Activated CD8-positive, alpha-beta T cell treated with anti-CD3 and anti-CD28 coated beads for 36 hours (primary cell): ENCODE results near the gene UFSP1. TPM values are rescaled to one million over a fixed set of nuclear protein-coding genes. Genes with fewer than 3 reads are reported as not detected.

Source experiments
- ATAC-seq: fragments of 200-7000 bp; cut with Tn5 transposase; one replicate; pipeline ENCODE4 v1.10.0; 2021; ENCODE audit warnings: mild to moderate bottlenecking, moderate library complexity
- CTCF ChIA-PET: fragments of 350-600 bp; sonication (Branson Sonifier 250); formaldehyde crosslinking; loops from one replicate; lab custom pipeline; 2021; ENCODE audit warnings: antibody characterized with exemption; lab: Charles Lee
- POLR2A ChIA-PET: fragments of 350-600 bp; sonication (Branson Sonifier 250); formaldehyde crosslinking; loops from one replicate; lab custom pipeline; 2021; ENCODE audit warnings: antibody characterized with exemption; lab: Charles Lee
- DNase-seq: peaks from one replicate; pipeline ENCODE4 v3.0.0-alpha.2; 2020
- H3K27ac Mint-ChIP-seq: one replicate; pipeline ENCODE4 v1.8.0; 2021; ENCODE audit warnings: mild to moderate bottlenecking, mixed read lengths
- H3K27me3 Mint-ChIP-seq: one replicate; pipeline ENCODE4 v1.8.0; 2021; ENCODE audit warnings: mixed read lengths
- H3K36me3 Mint-ChIP-seq: one replicate; pipeline ENCODE4 v1.8.0; 2021; ENCODE audit warnings: low read depth, mixed read lengths
- H3K4me1 Mint-ChIP-seq: one replicate; pipeline ENCODE4 v1.8.0; 2021; ENCODE audit warnings: low read depth, mixed read lengths
- H3K4me3 Mint-ChIP-seq: one replicate; pipeline ENCODE4 v1.8.0; 2021; ENCODE audit warnings: mild to moderate bottlenecking, moderate library complexity, mixed read lengths
- H3K9me3 Mint-ChIP-seq: one replicate; pipeline ENCODE4 v1.8.0; 2021; ENCODE audit warnings: mixed read lengths
- CTCF ChIP-seq: fragments of 200-600 bp; IDR thresholded peaks from one replicate; pipeline ENCODE4 v1.8.0; 2022; ENCODE audit warnings: antibody characterized with exemption, mild to moderate bottlenecking
- intact Hi-C: fragments of 100-400 bp; cut with micrococcal nuclease; formaldehyde crosslinking; loops from one replicate; pipeline ENCODE4 v1.10.0; 2022
- microRNA-seq: library from miRNA; unstranded; fragments of <30 nt; microRNA quantifications from one replicate; pipeline ENCODE4 v1.2.0, GENCODE V29; 2022; ENCODE audit warnings: borderline microRNAs expressed, borderline replicate concordance
- total RNA-seq, 2 experiments: library from RNA; stranded (reverse); gene quantifications; one replicate each; pipeline ENCODE4 v1.2.3, GENCODE V29; 2021

UFSP1 gene
- total RNA-seq, 2 experiments from 2014 or later = 2.1 to 2.2 TPM

GRCh38 chr7:100847360-100847759 lies 42.2 kb downstream of the UFSP1 start:
- Mint-ChIP-seq H3K9me3 (no peaks in the 10 kb centered on the region), H3K27me3 (no peaks in the 10 kb centered on the region), H3K27ac (no peak overlapping the region), H3K4me1 (peaks cover 5% of the 10 kb centered on the region), H3K4me3 (no peak overlapping the region), H3K36me3 (peaks cover 3% of the 10 kb centered on the region)
- intact Hi-C loops = no loop called here
- ChIA-PET CTCF (interaction anchor here (1.9 kb wide), 1 partner anchor 42 kb away, joined by 3 read pairs; the partner anchor contains the start of gene UFSP1), POLR2A (no interaction called here)
- no peak for DNase-seq
- no peak for TF ChIP-seq CTCF
- ATAC-seq = no peak

- Mint-ChIP-seq H3K4me3 (no peak overlapping the region), H3K36me3 (peaks cover 2% of the 10 kb centered on the region), H3K27ac (no peak overlapping the region), H3K27me3 (no peaks in the 10 kb centered on the region), H3K9me3 (no peaks in the 10 kb centered on the region), H3K4me1 (peaks cover 8% of the 10 kb centered on the region)
- no peak for DNase-seq
- no peak for TF ChIP-seq CTCF
- POLR2A ChIA-PET = no interaction called here
- intact Hi-C loops = no loop called here
- no peak for ATAC-seq
- CTCF ChIA-PET = no interaction called here
Observed at GRCh38 chr7:100840470-100841100, 48.9 kb downstream of the UFSP1 start.

GRCh38 chr7:100839361-100839760 lies 50.2 kb downstream of the UFSP1 start:
- peaks cover 2% of the 10 kb centered on the region for H3K36me3 Mint-ChIP-seq
- intact Hi-C loops = no loop called here
- ChIA-PET CTCF (no interaction called here), POLR2A (no interaction called here)
- no peaks in the 10 kb centered on the region for H3K27me3 Mint-ChIP-seq
- no peak overlapping the region for H3K27ac Mint-ChIP-seq
- no peak for DNase-seq
- ATAC-seq = no peak
- H3K4me1 Mint-ChIP-seq = peaks cover 8% of the 10 kb centered on the region
- H3K9me3 Mint-ChIP-seq = no peaks in the 10 kb centered on the region
- TF ChIP-seq CTCF = no peak
- H3K4me3 Mint-ChIP-seq = no peak overlapping the region

Small RNA genes lying within 50 kb of the gene (microRNA-seq; reads per million reads assigned to microRNA genes)
- gene MIR6875 = not detected

Other genes starting within 250 kb of the UFSP1 start
- gene TFR2, start 248.2 kb downstream of the UFSP1 start, total RNA-seq = 10 to 100 TPM; 11.3 to 11.9 TPM
- gene ACTL6B, start 233.3 kb downstream of the UFSP1 start, total RNA-seq = not detected
- 100 to 1,000 TPM; 192 TPM for gene GNB2, start 216.0 kb downstream of the UFSP1 start, total RNA-seq
- 10 to 100 TPM; 36.9 to 41.5 TPM for gene GIGYF1, start 195.5 kb downstream of the UFSP1 start, total RNA-seq
- 10 to 100 TPM; 47.4 to 48.1 TPM for gene POP7, start 183.6 kb downstream of the UFSP1 start, total RNA-seq
- gene EPO, start 169.2 kb downstream of the UFSP1 start, total RNA-seq = not detected
- not detected for gene ZAN, start 156.1 kb downstream of the UFSP1 start, total RNA-seq
- 1 to 10 TPM; 4.8 to 5.8 TPM for gene EPHB4, start 62.2 kb downstream of the UFSP1 start, total RNA-seq
- gene SLC12A9, start 37.0 kb downstream of the UFSP1 start, total RNA-seq = 10 to 100 TPM; 10.2 to 11.3 TPM
- gene TRIP6, start 22.3 kb downstream of the UFSP1 start, total RNA-seq = 10 to 100 TPM; 27.5 to 28.4 TPM
- 100 to 1,000 TPM; 211 to 239 TPM for gene SRRT, start 14.6 kb downstream of the UFSP1 start, total RNA-seq
- under 1 TPM in 1 of 2 experiments, not detected in 1; 0.25 TPM for gene ACHE, start 6.2 kb upstream of the UFSP1 start, total RNA-seq
- not detected for gene MUC3A, start 59.8 kb upstream of the UFSP1 start, total RNA-seq
- under 1 TPM in 1 of 2 experiments, not detected in 1; 0.54 TPM for gene MUC12, start 79.8 kb upstream of the UFSP1 start, total RNA-seq
- not detected for gene MUC17, start 130.4 kb upstream of the UFSP1 start, total RNA-seq
- 10 to 100 TPM; 40.1 to 42.3 TPM for gene TRIM56, start 195.8 kb upstream of the UFSP1 start, total RNA-seq
- 1 to 10 TPM; 1.2 to 1.3 TPM for gene SERPINE1, start 237.4 kb upstream of the UFSP1 start, total RNA-seq